Heart left ventricle (tissue), 16 donors: ENCODE results near the gene OR51B4. TPM values are rescaled to one million over a fixed set of nuclear protein-coding genes. Genes with fewer than 3 reads are reported as not detected.

Source experiments
- ATAC-seq, 4 donors: fragments of 200-7000 bp; cut with Tn5 transposase; one replicate each; pipeline ENCODE4 v1.9.1; 2020 to 2022; ENCODE audit warnings: moderate library complexity in 4 of 4, mild to moderate bottlenecking in 3 of 4, moderate number of reproducible peaks in 1 of 4
- DNase-seq, 5 donors: peaks; one replicate each; pipeline ENCODE4 v3.0.0-alpha.2; 2020
- H3K27ac ChIP-seq, 12 donors: fragments of 200-600 bp; sonication (generic) in 4 of 12; one replicate each; pipeline versions ENCODE4 v1.5.0 to v1.8.0; 2016 to 2022; ENCODE audit warnings: mild to moderate bottlenecking in 2 of 12
- H3K27me3 ChIP-seq, 9 donors: fragments of 200-600 bp; sonication (generic) in 2 of 9; one replicate each; pipeline versions ENCODE4 v1.5.1 to v1.8.0; 2016 to 2022; ENCODE audit warnings: mild to moderate bottlenecking in 3 of 9
- H3K36me3 ChIP-seq, 9 donors: fragments of 200-600 bp; sonication (generic) in 2 of 9; one replicate each; pipeline versions ENCODE4 v1.5.0 to v1.8.0; 2018 to 2022; ENCODE audit warnings: mild to moderate bottlenecking in 2 of 9
- H3K4me1 ChIP-seq, 12 donors: fragments of 200-600 bp; sonication (generic) in 4 of 12; one replicate each; pipeline versions ENCODE4 v1.5.0 to v1.8.0; 2016 to 2022; ENCODE audit warnings: mild to moderate bottlenecking in 3 of 12
- H3K4me3 ChIP-seq, 12 donors: fragments of 200-600 bp; sonication (generic) in 4 of 12; one replicate each; pipeline versions ENCODE4 v1.5.0 to v1.8.0; 2017 to 2022; ENCODE audit warnings: mild to moderate bottlenecking in 9 of 12, moderate library complexity in 4 of 12
- H3K9me3 ChIP-seq, 12 donors: fragments of 200-600 bp; sonication (generic) in 4 of 12; one replicate each; pipeline versions ENCODE4 v1.5.0 to v1.8.0; 2016 to 2022; ENCODE audit warnings: mild to moderate bottlenecking in 1 of 12
- CTCF ChIP-seq, 12 donors: fragments of 200-600 bp; sonication (generic) in 4 of 12; IDR thresholded peaks; one replicate each; pipeline versions ENCODE4 v1.5.0 to v1.8.0; 2018 to 2022; ENCODE audit warnings: antibody characterized with exemption in 12 of 12, mild to moderate bottlenecking in 5 of 12
- POLR2A ChIP-seq, 2 donors: fragments of 450-650 bp; IDR thresholded peaks; one replicate each; pipeline ENCODE4 v1.6.1; 2017; ENCODE audit warnings: antibody characterized with exemption in 2 of 2, mild to moderate bottlenecking in 2 of 2, moderate library complexity in 2 of 2
- WGBS, 4 donors: extraction: QIAGEN DNeasy Blood & Tissue Kit in 2 of 4; methylation state at CpG; one replicate each; pipeline versions ENCODE4 v1.1.5 to v1.1.7; 2013 to 2018; 5-methylcytosine and 5-hydroxymethylcytosine counted together
- intact Hi-C, 10 donors: fragments of 100-400 bp; cut with DNase I; formaldehyde crosslinking; loops; one replicate each; pipeline versions ENCODE4 v1.11.1 to v1.14.2; 2022
- polyA plus RNA-seq, 2 donors: library from polyadenylated mRNA; stranded (reverse); fragments of 200-250 nt; gene quantifications; one replicate each; pipeline ENCODE4 v1.2.3, GENCODE V29; 2013
- total RNA-seq, 9 donors: library from RNA; depleted of rRNA in 2 of 9; stranded (reverse); fragments of >200 nt in 2 of 9; fragmentation: NEBNext Ultra II Directional in 3 of 9; extraction: Animal tissue kit (Norgen Biotek cat#: 25700) in 3 of 9; gene quantifications; one replicate each; pipeline versions ENCODE4 v1.1.0 to v1.2.4, GENCODE V29; 2016 to 2023
- donor health status: ischemic (EF 13 %, LVEDD 7.1; RV severe dilation, severe dysfunction).
- donor health status: healthy with polysubstance abuse.
- donor health status: DM: no; HTN: yes; CAD: no.
- donor health status: DM: no; HTN: no; CAD: no.
- donor health status: ischemic (EF 25% LVEDD 6.9; RV normal size, moderate dysfunction).
- donor health status: ischemic (EF 25% LVEDD 5.7; RV mildly dilated, moderate dysfunction).
- donor health status: healthy.
- donor health status: DM: yes; HTN: yes; CAD: no.
- donor health status: ischemic (EF 35%, LVEDD 5.7; RV mildly dilated, moderate dysfunction).
- donor health status: nonischemic (EF 11% LVEDD 7.7; RV severe dilation, severe dysfunction).
- donor health status: DM: yes; HTN: yes; CAD: no.
- donor health status: PGD.
- donor health status: ischemic (EF 29% LVEDD 5.4; RV normal size, mild dysfunction).
- donor health status: nonischemic (EF 23%, LVEDD 6.1; RV moderate dilation, normal function).

OR51B4 gene
- total and polyA plus RNA-seq, 11 donors: not detected

GRCh38 chr11:5269715-5270147 lies 32.0 kb downstream of the OR51B4 start, which contains the start of gene HBE1:
HBE1 (minus strand) TSS chr11:5269945; CDS start chr11:5269890, 55 bp downstream.
- H3K4me1 ChIP-seq: no peaks in the 10 kb centered on the region
- no peak for DNase-seq
- H3K36me3 ChIP-seq: no peaks in the 10 kb centered on the region
- no peak within 1 kb of the TSS for H3K4me3 ChIP-seq
- no peak for ATAC-seq
- H3K27me3 ChIP-seq: no peaks in the 10 kb centered on the region
- TF ChIP-seq CTCF (IDR thresholded peaks at IDR 0.05) (no peak), POLR2A (IDR thresholded peaks at IDR 0.05) (no peak)
- 42 to 61% (median 53%) methylated on average over 4 of the region's 4 CpGs for WGBS, 4 donors
- no peaks in the 10 kb centered on the region for H3K9me3 ChIP-seq
- H3K27ac ChIP-seq: no peak within 1 kb of the TSS
- intact Hi-C loops: no loop called here

- H3K9me3 ChIP-seq: peaks cover 0 to 8% (median 0%) of the 10 kb centered on the region in 12 donors
- no peak overlapping the region for H3K4me3 ChIP-seq
- DNase-seq (no peak), ATAC-seq (no peak)
- H3K27me3 ChIP-seq: no peaks in the 10 kb centered on the region
- TF ChIP-seq CTCF (IDR thresholded peaks at IDR 0.05) (no peak), POLR2A (IDR thresholded peaks at IDR 0.05) (no peak)
- 55 to 68% (median 62%) methylated on average over 2 of the region's 2 CpGs for WGBS, 4 donors
- intact Hi-C loops: no loop called here
- H3K27ac ChIP-seq: no peak overlapping the region
- no peaks in the 10 kb centered on the region for H3K4me1 ChIP-seq
- H3K36me3 ChIP-seq: no peaks in the 10 kb centered on the region
Measured at GRCh38 chr11:5267033-5267563, 34.6 kb downstream of the OR51B4 start.

- intact Hi-C loops: no loop called here
- no peak for TF ChIP-seq POLR2A (IDR thresholded peaks at IDR 0.05)
- TF ChIP-seq CTCF (IDR thresholded peaks at IDR 0.05): no peak
- ATAC-seq (no peak), DNase-seq (no peak)
- Histone ChIP-seq H3K27ac (no peak overlapping the region), H3K4me3 (no peak overlapping the region), H3K9me3 (peaks cover 0 to 13% (median 0%) of the 10 kb centered on the region in 12 donors), H3K36me3 (no peaks in the 10 kb centered on the region), H3K4me1 (no peaks in the 10 kb centered on the region), H3K27me3 (no peaks in the 10 kb centered on the region)
Measured at GRCh38 chr11:5266609-5267008, 35.1 kb downstream of the OR51B4 start.

GRCh38 chr11:5265832-5266231 lies 35.9 kb downstream of the OR51B4 start:
- no peaks in the 10 kb centered on the region for H3K36me3 ChIP-seq
- H3K9me3 ChIP-seq: peaks cover 0 to 17% (median 0%) of the 10 kb centered on the region in 12 donors
- intact Hi-C loops: no loop called here
- no peaks in the 10 kb centered on the region for H3K27me3 ChIP-seq
- H3K4me3 ChIP-seq: no peak overlapping the region
- no peak for ATAC-seq
- 39 to 62% (median 49%) methylated on average over 2 of the region's 2 CpGs for WGBS, 4 donors
- no peak for DNase-seq
- no peak for TF ChIP-seq POLR2A (IDR thresholded peaks at IDR 0.05)
- TF ChIP-seq CTCF (IDR thresholded peaks at IDR 0.05): no peak
- H3K4me1 ChIP-seq: no peaks in the 10 kb centered on the region
- no peak overlapping the region for H3K27ac ChIP-seq
